Smooth muscle cell (in vitro differentiated cells): ENCODE data around the gene KCNIP4. TPM values are rescaled to one million over a fixed set of nuclear protein-coding genes. Genes with fewer than 3 reads are reported as not detected.

Experiments
- DNase-seq: peaks from one replicate; lab custom pipeline; 2025; ENCODE audit not compliant: unreplicated experiment; lab: John Stamatoyannopoulos, UW
- H2AFZ ChIP-seq: fragments of 200-600 bp; sonication (generic); 2 replicates; pipeline ENCODE4 v1.6.0; 2016; ENCODE audit warnings: antibody characterized with exemption, low read depth, mild to moderate bottlenecking
- H3F3A ChIP-seq: fragments of 200-600 bp; sonication (generic); 2 replicates; pipeline ENCODE4 v1.6.0; 2017; ENCODE audit warnings: antibody characterized with exemption, low read depth
- H3K27ac ChIP-seq: fragments of 200-600 bp; sonication (generic); 2 replicates; pipeline ENCODE4 v1.5.1; 2016; ENCODE audit warnings: low read depth, mild to moderate bottlenecking
- H3K27me3 ChIP-seq: fragments of 200-600 bp; sonication (generic); 2 replicates; pipeline ENCODE4 v1.6.1; 2016; ENCODE audit warnings: low read depth, mild to moderate bottlenecking
- H3K36me3 ChIP-seq: fragments of 200-600 bp; sonication (generic); 2 replicates; pipeline ENCODE4 v1.5.1; 2016; ENCODE audit warnings: low read depth
- H3K4me1 ChIP-seq: fragments of 200-600 bp; sonication (generic); 2 replicates; pipeline ENCODE4 v1.5.1; 2016; ENCODE audit warnings: low read depth
- H3K4me2 ChIP-seq: fragments of 200-600 bp; sonication (generic); 2 replicates; pipeline ENCODE4 v1.6.0; 2016; ENCODE audit warnings: mild to moderate bottlenecking
- H3K4me3 ChIP-seq: fragments of 200-600 bp; sonication (generic); 2 replicates; pipeline ENCODE4 v1.5.1; 2016; ENCODE audit warnings: mild to moderate bottlenecking
- H3K79me2 ChIP-seq: fragments of 200-600 bp; sonication (generic); 2 replicates; pipeline ENCODE4 v1.6.0; 2016; ENCODE audit warnings: low read depth, mild to moderate bottlenecking
- H3K9ac ChIP-seq: fragments of 200-600 bp; sonication (generic); 2 replicates; pipeline ENCODE4 v1.6.0; 2016; ENCODE audit warnings: low read depth
- H3K9me3 ChIP-seq: fragments of 200-600 bp; sonication (generic); replicated peaks from 2 replicates; pipeline ENCODE4 v1.5.1; 2016; ENCODE audit warnings: low read depth
- H4K20me1 ChIP-seq: fragments of 200-600 bp; sonication (generic); 2 replicates; pipeline ENCODE4 v1.6.0; 2016; ENCODE audit warnings: low read depth
- WGBS: methylation state at CpG from one replicate; pipeline ENCODE4 v1.1.7; 2016; ENCODE audit warnings: low lambda C conversion rate; 5-methylcytosine and 5-hydroxymethylcytosine counted together
- polyA plus RNA-seq: library from polyadenylated mRNA; unstranded; fragments of >200 nt; fragmentation: Nextera tagmentation; extraction: Ambion mirVana; gene quantifications from 2 replicates; pipeline ENCODE4 v1.2.1, GENCODE V29; 2016
- total RNA-seq: library from RNA; depleted of rRNA; stranded (reverse); fragments of >200 nt; gene quantifications from 2 replicates; pipeline ENCODE4 v1.2.3, GENCODE V29; 2014
- TF ChIP-seq, protein P1 (sequence below): fragments of 200-600 bp; sonication (generic); IDR thresholded peaks from 2 replicates; pipeline ENCODE4 v1.5.1; 2017; ENCODE audit warnings: borderline replicate concordance, mild to moderate bottlenecking, antibody characterized with exemption; ENCODE audit not compliant: insufficient read depth, poor library complexity, severe bottlenecking

KCNIP4 gene
- total and polyA plus RNA-seq, 2 experiments from 2014 or later, result 0.07 TPM; not detected in 1

DNA sequence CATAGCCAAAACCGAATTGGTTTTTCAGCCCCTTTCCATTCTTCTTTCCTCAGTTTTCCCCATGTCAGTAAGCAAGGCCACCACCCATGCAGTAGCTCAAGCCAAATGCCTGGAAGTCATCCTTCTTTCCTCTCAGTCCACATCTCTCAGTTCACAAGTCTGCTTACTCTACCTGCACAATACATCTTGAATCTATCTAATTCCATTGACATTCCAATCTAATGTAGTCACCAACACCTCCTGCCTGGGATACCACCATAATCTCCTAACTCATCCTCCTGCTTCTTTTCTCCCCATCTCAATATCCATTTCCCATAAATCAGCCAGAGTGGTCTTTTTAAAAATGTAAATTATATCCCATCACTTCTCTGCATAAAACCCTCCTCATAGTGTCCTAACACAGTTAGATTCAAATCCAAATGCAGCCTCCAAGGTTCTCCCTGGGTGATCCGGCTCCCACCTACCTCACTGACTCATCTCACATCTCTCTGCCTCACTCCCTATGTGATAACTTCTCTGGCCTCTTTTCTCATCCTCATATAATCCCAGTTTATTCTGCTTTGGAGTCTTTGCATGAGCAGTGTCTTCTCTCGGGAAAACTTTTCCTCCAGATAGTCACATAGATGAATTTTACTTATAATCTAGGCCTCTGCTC lies 26.9 kb downstream of the KCNIP4 start:
- WGBS, result 84% methylated on average over 3 of the region's 3 CpGs
- no peak for DNase-seq
- TF ChIP-seq, protein P1, sequence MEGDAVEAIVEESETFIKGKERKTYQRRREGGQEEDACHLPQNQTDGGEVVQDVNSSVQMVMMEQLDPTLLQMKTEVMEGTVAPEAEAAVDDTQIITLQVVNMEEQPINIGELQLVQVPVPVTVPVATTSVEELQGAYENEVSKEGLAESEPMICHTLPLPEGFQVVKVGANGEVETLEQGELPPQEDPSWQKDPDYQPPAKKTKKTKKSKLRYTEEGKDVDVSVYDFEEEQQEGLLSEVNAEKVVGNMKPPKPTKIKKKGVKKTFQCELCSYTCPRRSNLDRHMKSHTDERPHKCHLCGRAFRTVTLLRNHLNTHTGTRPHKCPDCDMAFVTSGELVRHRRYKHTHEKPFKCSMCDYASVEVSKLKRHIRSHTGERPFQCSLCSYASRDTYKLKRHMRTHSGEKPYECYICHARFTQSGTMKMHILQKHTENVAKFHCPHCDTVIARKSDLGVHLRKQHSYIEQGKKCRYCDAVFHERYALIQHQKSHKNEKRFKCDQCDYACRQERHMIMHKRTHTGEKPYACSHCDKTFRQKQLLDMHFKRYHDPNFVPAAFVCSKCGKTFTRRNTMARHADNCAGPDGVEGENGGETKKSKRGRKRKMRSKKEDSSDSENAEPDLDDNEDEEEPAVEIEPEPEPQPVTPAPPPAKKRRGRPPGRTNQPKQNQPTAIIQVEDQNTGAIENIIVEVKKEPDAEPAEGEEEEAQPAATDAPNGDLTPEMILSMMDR, result no peak
- H3K4me1 ChIP-seq, result no peaks in the 10 kb centered on the region
- H3K4me2 ChIP-seq, result no peak overlapping the region
- no peak overlapping the region for H2AFZ ChIP-seq
- no peaks in the 10 kb centered on the region for H3F3A ChIP-seq
- H3K4me3 ChIP-seq, result no peak overlapping the region
- H3K36me3 ChIP-seq, result no peaks in the 10 kb centered on the region
- no peaks in the 10 kb centered on the region for H3K9me3 ChIP-seq
- no peak overlapping the region for H3K9ac ChIP-seq
- no peaks in the 10 kb centered on the region for H4K20me1 ChIP-seq
- no peak overlapping the region for H3K27ac ChIP-seq
- H3K27me3 ChIP-seq, result no peaks in the 10 kb centered on the region
- H3K79me2 ChIP-seq, result no peaks in the 10 kb centered on the region

DNA sequence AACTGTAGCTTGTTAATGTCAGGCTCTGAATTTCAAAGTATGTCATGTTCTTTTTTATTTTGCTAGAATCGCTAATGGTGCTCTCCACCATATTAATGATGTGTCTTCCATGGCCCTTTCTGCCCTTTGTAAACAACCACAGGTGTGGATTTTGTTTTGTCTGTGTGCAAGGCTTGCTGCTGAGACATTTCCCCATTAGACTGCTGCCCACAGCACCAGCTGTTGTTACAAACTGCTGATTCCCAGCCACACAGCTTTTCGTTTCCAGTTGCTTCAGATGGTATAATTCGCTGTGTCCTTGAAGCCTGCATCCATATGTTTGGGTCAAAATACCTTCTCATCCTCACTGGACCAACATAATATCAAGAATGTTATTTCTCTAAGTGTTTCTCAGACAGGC lies 32.8 kb downstream of the KCNIP4 start:
- TF ChIP-seq, protein P1, result no peak
- 85% methylated on average over 3 of the region's 3 CpGs for WGBS

DNA sequence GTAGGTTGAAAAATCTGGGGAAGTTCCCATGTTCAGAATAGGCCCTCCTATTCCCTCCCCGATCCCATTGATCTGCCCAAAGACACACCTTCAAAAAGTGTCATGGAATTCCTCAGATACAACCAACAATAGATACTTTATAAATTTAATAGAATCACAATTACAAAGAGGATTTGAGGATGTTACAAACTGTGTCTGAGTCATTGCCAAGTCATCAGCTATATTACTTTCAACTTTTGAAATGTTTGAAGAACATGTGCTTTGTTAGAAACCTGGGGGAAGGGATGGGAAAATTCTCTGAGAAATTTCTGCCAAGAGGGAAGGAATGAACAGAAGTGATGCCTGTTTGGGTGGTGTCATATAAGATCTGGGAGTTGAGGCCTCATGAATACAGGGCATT lies 46.7 kb downstream of the KCNIP4 start:
- no peak for DNase-seq
- no peak overlapping the region for H2AFZ ChIP-seq
- 93% methylated on average over 1 of the region's 1 CpG for WGBS
- TF ChIP-seq, protein P1, result no peak
- H3K27me3 ChIP-seq, result no peaks in the 10 kb centered on the region
- H3K4me3 ChIP-seq, result no peak overlapping the region
- no peak overlapping the region for H3K4me2 ChIP-seq
- H3F3A ChIP-seq, result no peaks in the 10 kb centered on the region
- H3K79me2 ChIP-seq, result no peaks in the 10 kb centered on the region
- no peaks in the 10 kb centered on the region for H4K20me1 ChIP-seq
- no peaks in the 10 kb centered on the region for H3K9me3 ChIP-seq
- H3K4me1 ChIP-seq, result no peaks in the 10 kb centered on the region
- no peaks in the 10 kb centered on the region for H3K36me3 ChIP-seq
- H3K9ac ChIP-seq, result no peak overlapping the region
- no peak overlapping the region for H3K27ac ChIP-seq

More for the DNA sequence above, 32.8 kb downstream of the KCNIP4 start:
- Histone ChIP-seq H3F3A (no peaks in the 10 kb centered on the region), H3K4me1 (no peaks in the 10 kb centered on the region), H3K9me3 (no peaks in the 10 kb centered on the region), H3K27ac (no peak overlapping the region), H3K79me2 (no peaks in the 10 kb centered on the region), H3K4me3 (no peak overlapping the region), H3K4me2 (no peak overlapping the region), H3K36me3 (no peaks in the 10 kb centered on the region), H3K27me3 (no peaks in the 10 kb centered on the region), H4K20me1 (no peaks in the 10 kb centered on the region), H2AFZ (no peak overlapping the region), H3K9ac (no peak overlapping the region)
- no peak for DNase-seq

DNA sequence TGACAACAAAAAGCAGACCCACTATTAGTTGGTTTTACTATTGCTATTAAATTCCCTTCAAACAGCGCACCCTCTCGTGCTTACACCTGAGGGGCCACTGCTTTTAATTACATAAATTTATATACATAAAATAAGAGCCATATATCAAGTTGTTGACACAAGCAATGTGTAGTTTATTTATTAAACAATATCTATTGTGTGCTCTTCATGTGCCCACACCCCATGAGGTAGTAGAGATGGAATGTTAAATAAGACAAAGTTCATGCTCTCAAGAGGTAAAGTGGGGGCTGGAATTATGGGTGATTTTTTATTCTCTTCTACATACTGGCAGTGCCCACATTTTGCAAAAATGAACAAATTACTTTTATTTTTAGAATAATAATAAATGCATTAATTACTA lies 47.3 kb downstream of the KCNIP4 start:
- Histone ChIP-seq H3K4me3 (no peak overlapping the region), H2AFZ (no peak overlapping the region), H3K27me3 (no peaks in the 10 kb centered on the region), H3K79me2 (no peaks in the 10 kb centered on the region), H3K9ac (no peak overlapping the region), H3K4me2 (no peak overlapping the region), H3K36me3 (no peaks in the 10 kb centered on the region), H4K20me1 (no peaks in the 10 kb centered on the region), H3K27ac (no peak overlapping the region), H3F3A (no peaks in the 10 kb centered on the region), H3K9me3 (no peaks in the 10 kb centered on the region), H3K4me1 (no peaks in the 10 kb centered on the region)
- WGBS, result 83% methylated on average over 2 of the region's 2 CpGs
- no peak for DNase-seq
- TF ChIP-seq, protein P1, result no peak
